Effector CD8-positive, alpha-beta T cell (primary cell): Measurements from ENCODE around the gene SEPTIN3.

Experiments
- DNase-seq: peaks from one replicate; lab custom pipeline; 2025; lab: John Stamatoyannopoulos, UW

Gene SEPTIN3

GRCh38 chr22:42016111-42016510 is 46.9 kb downstream of the SEPTIN3 start:
- no peak for DNase-seq

GRCh38 chr22:42018224-42018623 is 49.0 kb downstream of the SEPTIN3 start:
- no peak for DNase-seq
